ENCODE results near the gene ASIC1. TPM values are rescaled to one million over a fixed set of nuclear protein-coding genes. Genes with fewer than 3 reads are reported as not detected.

ASIC1 gene
- total and polyA plus RNA-seq, 2 experiments from 2014 or later: 0.76 to 1.5 TPM

DNA sequence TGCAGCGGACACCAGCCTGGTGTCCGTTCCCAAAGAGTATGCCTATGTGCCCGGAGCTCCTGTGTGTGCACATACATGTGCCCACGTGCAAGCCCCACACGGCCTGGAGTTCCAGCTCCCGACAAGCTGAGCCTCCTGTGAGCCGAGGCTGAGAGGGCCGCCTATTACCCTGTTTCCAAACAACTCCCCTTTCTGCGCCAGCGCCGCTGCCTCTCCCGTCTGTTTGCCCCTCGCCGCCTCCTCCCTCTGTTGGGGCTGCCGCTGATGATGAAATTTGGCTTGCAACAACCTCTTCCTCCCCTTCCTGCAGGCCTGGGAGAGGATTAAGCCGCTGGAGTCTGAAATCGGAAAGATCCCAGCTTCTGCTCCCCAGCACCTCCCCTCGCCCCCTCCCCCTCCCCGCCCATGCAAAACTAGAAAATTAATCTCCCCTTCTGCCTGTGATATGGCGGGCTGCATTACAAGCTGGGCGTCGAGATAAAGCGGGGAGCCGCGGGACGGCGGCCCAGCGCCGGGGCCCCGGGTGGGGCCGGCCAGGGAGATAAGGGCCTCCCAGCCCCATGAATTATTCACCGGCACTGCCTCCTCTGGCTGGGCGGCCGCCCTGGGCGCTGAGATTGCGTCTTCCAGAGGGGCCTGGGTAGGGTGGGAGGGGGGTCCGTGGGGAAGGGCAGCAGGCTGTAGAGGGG lies 6.8 kb upstream of the ASIC1 start:
- no peak overlapping the region for H3K27ac Mint-ChIP-seq
- Histone ChIP-seq H4K20me1 (replicated peaks; ENCODE audit: insufficient read depth) (no peaks in the 10 kb centered on the region; the same call in 1 of the 2 replicates), H2AFZ (peak overlapping the region; percentile 90), H3K4me3 (peak overlapping the region; percentile 57), H3K4me2 (peak overlapping the region; percentile 84), H3K4me1 (ENCODE audit: insufficient read depth) (peaks cover 8% of the 10 kb centered on the region; the same call in 1 of the 2 replicates), H3K36me3 (ENCODE audit: insufficient read depth) (no peaks in the 10 kb centered on the region), H3K79me2 (replicated peaks; ENCODE audit: insufficient read depth) (no peaks in the 10 kb centered on the region), H3K27ac (ENCODE audit: low read depth) (no peak overlapping the region), H3K27me3 (ENCODE audit: insufficient read depth) (peaks cover 88% of the 10 kb centered on the region), H3F3A (replicated peaks; ENCODE audit: low read depth) (peaks cover 5% of the 10 kb centered on the region; the same call in 1 of the 2 replicates), H3K9me2 (ENCODE audit: insufficient read depth) (no peaks in the 10 kb centered on the region)
- DNase-seq (ENCODE audit: low spot score) (peak; percentile 78), ATAC-seq (peak; percentile 72)
- H3K4me3 Mint-ChIP-seq: peak overlapping the region; percentile 77
- no peaks in the 10 kb centered on the region for H3K36me3 Mint-ChIP-seq (ENCODE audit: low read depth)
- TF ChIP-seq EZH2phosphoT487 (IDR thresholded peaks at IDR 0.05; ENCODE audit: unreplicated experiment) (no peak), ZNF331 (CRISPR knock-in tag; IDR thresholded peaks at IDR 0.05; ENCODE audit: low read depth) (no peak), POLR2AphosphoS5 (IDR thresholded peaks at IDR 0.05; ENCODE audit: low read depth) (no peak), ZNF114 (CRISPR knock-in tag; IDR thresholded peaks at IDR 0.05) (no peak), ETS1 (IDR thresholded peaks at IDR 0.05) (no peak), CREB1 (CRISPR knock-in tag; IDR thresholded peaks at IDR 0.05; ENCODE audit: low read depth) (no peak), ZNF462 (CRISPR knock-in tag; IDR thresholded peaks at IDR 0.05) (no peak), EZH2 (IDR thresholded peaks at IDR 0.05; ENCODE audit: low read depth, unreplicated experiment) (no peak), JUNB (IDR thresholded peaks at IDR 0.05; ENCODE audit: unreplicated experiment) (no peak), NANOG (IDR thresholded peaks at IDR 0.05; ENCODE audit: borderline replicate concordance) (no peak), STAT1 (IDR thresholded peaks at IDR 0.05; ENCODE audit: unreplicated experiment) (no peak)
- TF ChIP-seq, protein P1, sequence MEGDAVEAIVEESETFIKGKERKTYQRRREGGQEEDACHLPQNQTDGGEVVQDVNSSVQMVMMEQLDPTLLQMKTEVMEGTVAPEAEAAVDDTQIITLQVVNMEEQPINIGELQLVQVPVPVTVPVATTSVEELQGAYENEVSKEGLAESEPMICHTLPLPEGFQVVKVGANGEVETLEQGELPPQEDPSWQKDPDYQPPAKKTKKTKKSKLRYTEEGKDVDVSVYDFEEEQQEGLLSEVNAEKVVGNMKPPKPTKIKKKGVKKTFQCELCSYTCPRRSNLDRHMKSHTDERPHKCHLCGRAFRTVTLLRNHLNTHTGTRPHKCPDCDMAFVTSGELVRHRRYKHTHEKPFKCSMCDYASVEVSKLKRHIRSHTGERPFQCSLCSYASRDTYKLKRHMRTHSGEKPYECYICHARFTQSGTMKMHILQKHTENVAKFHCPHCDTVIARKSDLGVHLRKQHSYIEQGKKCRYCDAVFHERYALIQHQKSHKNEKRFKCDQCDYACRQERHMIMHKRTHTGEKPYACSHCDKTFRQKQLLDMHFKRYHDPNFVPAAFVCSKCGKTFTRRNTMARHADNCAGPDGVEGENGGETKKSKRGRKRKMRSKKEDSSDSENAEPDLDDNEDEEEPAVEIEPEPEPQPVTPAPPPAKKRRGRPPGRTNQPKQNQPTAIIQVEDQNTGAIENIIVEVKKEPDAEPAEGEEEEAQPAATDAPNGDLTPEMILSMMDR (conservative IDR thresholded peaks at IDR 0.05; ENCODE audit: low read depth in 2 of 2): no peak
- TF ChIP-seq, protein P2, sequence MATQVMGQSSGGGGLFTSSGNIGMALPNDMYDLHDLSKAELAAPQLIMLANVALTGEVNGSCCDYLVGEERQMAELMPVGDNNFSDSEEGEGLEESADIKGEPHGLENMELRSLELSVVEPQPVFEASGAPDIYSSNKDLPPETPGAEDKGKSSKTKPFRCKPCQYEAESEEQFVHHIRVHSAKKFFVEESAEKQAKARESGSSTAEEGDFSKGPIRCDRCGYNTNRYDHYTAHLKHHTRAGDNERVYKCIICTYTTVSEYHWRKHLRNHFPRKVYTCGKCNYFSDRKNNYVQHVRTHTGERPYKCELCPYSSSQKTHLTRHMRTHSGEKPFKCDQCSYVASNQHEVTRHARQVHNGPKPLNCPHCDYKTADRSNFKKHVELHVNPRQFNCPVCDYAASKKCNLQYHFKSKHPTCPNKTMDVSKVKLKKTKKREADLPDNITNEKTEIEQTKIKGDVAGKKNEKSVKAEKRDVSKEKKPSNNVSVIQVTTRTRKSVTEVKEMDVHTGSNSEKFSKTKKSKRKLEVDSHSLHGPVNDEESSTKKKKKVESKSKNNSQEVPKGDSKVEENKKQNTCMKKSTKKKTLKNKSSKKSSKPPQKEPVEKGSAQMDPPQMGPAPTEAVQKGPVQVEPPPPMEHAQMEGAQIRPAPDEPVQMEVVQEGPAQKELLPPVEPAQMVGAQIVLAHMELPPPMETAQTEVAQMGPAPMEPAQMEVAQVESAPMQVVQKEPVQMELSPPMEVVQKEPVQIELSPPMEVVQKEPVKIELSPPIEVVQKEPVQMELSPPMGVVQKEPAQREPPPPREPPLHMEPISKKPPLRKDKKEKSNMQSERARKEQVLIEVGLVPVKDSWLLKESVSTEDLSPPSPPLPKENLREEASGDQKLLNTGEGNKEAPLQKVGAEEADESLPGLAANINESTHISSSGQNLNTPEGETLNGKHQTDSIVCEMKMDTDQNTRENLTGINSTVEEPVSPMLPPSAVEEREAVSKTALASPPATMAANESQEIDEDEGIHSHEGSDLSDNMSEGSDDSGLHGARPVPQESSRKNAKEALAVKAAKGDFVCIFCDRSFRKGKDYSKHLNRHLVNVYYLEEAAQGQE (IDR thresholded peaks at IDR 0.05; ENCODE audit: unreplicated experiment): no peak
- H3K4me1 Mint-ChIP-seq: peaks cover 16% of the 10 kb centered on the region
- peaks cover 56% of the 10 kb centered on the region for H3K27me3 Mint-ChIP-seq (ENCODE audit: insufficient read depth, low read depth, poor library complexity)
- H3K9me3 Mint-ChIP-seq: no peaks in the 10 kb centered on the region; the same call in 1 of the 3 replicates
